Brain microvascular endothelial cell (primary cell): ENCODE measurements around the gene STT3A.

Experiments
- DNase-seq: peaks from one replicate; pipeline ENCODE4 v3.0.0-alpha.2; 2020
- H3K27ac ChIP-seq: fragments of 250-450 bp; sonication (Bioruptor Pico); 2 replicates; pipeline ENCODE4 v1.5.1; 2020; ENCODE audit warnings: mild to moderate bottlenecking, moderate library complexity
- H3K27me3 ChIP-seq: fragments of 250-450 bp; sonication (Bioruptor Pico); replicated peaks from 2 replicates; pipeline ENCODE4 v1.5.1; 2020; ENCODE audit warnings: mild to moderate bottlenecking
- H3K36me3 ChIP-seq: fragments of 250-450 bp; sonication (Bioruptor Pico); replicated peaks from 2 replicates; pipeline ENCODE4 v1.5.1; 2020; ENCODE audit warnings: mild to moderate bottlenecking
- H3K4me3 ChIP-seq: 2 replicates; pipeline ENCODE4 v1.5.1; 2011; ENCODE audit warnings: low read depth, mild to moderate bottlenecking, control low read depth, low read length, moderate library complexity
- CTCF ChIP-seq: IDR thresholded peaks from 2 replicates; pipeline ENCODE4 v1.5.1; 2011; ENCODE audit warnings: low read depth, mild to moderate bottlenecking, moderate library complexity, low read length, control low read depth, inconsistent platforms; ENCODE audit errors: missing control alignments
- in situ Hi-C: cut with HindIII; loops from 2 replicates; pipeline ENCODE4 v1.10.0; 2017; ENCODE audit warnings: low sequenced_read_pairs, low pct_ligation_motif_present

The STT3A gene

GRCh38 chr11:125554038-125554437 is 38.6 kb upstream of the STT3A start:
- no peak for TF ChIP-seq CTCF
- no peaks in the 10 kb centered on the region for H3K36me3 ChIP-seq
- H3K27ac ChIP-seq = no peak overlapping the region
- H3K27me3 ChIP-seq = no peaks in the 10 kb centered on the region
- no peak for DNase-seq
- in situ Hi-C loops = no loop called here
- no peak overlapping the region for H3K4me3 ChIP-seq

GRCh38 chr11:125559888-125560287 is 32.8 kb upstream of the STT3A start:
- no peaks in the 10 kb centered on the region for H3K27me3 ChIP-seq
- H3K4me3 ChIP-seq = no peak overlapping the region
- TF ChIP-seq CTCF = no peak
- in situ Hi-C loops = no loop called here
- H3K27ac ChIP-seq = no peak overlapping the region
- no peak for DNase-seq
- H3K36me3 ChIP-seq = no peaks in the 10 kb centered on the region

- in situ Hi-C loops = no loop called here
- Histone ChIP-seq H3K36me3 (no peaks in the 10 kb centered on the region), H3K4me3 (no peak overlapping the region), H3K27me3 (no peaks in the 10 kb centered on the region), H3K27ac (no peak overlapping the region)
- TF ChIP-seq CTCF = no peak
- DNase-seq = no peak
Measured at GRCh38 chr11:125561924-125562323, 30.7 kb upstream of the STT3A start.

GRCh38 chr11:125562430-125562829 is 30.2 kb upstream of the STT3A start:
- in situ Hi-C loops = no loop called here
- no peak for DNase-seq
- H3K27me3 ChIP-seq = no peaks in the 10 kb centered on the region
- TF ChIP-seq CTCF = no peak
- no peak overlapping the region for H3K27ac ChIP-seq
- H3K36me3 ChIP-seq = no peaks in the 10 kb centered on the region
- H3K4me3 ChIP-seq = no peak overlapping the region

GRCh38 chr11:125564357-125564756 is 28.3 kb upstream of the STT3A start:
- Histone ChIP-seq H3K36me3 (no peaks in the 10 kb centered on the region), H3K4me3 (no peak overlapping the region), H3K27me3 (no peaks in the 10 kb centered on the region), H3K27ac (no peak overlapping the region)
- DNase-seq = no peak
- in situ Hi-C loops = no loop called here
- no peak for TF ChIP-seq CTCF

GRCh38 chr11:125566235-125566634 is 26.4 kb upstream of the STT3A start:
- DNase-seq = no peak
- H3K27me3 ChIP-seq = no peaks in the 10 kb centered on the region
- no peak overlapping the region for H3K27ac ChIP-seq
- no peak overlapping the region for H3K4me3 ChIP-seq
- H3K36me3 ChIP-seq = no peaks in the 10 kb centered on the region
- TF ChIP-seq CTCF = no peak
- in situ Hi-C loops = no loop called here
